Hypothalamus (tissue), 51 donors: ENCODE results near the gene PLCH1.

Experiments
- DNase-seq, 51 donors: peaks; one replicate each; lab custom pipeline; 2025; lab: John Stamatoyannopoulos, UW

Gene PLCH1

DNA sequence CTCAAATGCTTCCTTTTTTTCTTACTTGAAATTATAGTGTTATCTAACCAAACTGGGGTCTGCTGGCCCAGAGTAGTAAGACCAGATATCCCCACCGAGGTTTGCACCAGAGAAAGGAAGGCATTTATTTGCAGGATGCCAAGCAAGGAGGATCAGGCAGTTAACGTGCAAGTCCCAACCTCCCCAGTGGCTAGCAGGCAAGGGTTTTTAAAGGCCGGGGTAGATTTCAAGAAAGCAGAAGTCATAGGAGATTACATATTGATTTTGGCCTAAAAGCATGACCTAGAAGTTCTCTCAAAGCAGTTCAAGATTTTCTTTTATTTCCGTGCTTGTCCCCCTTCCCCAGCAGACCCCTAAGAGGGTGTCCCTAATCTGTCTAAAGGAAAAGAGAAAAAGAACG, 418.6 kb downstream of the PLCH1 start:
- no peak for DNase-seq
